Measurements from ENCODE around the gene SH3RF3.

GRCh38 chr2:109208071-109208950 is 79.3 kb downstream of the SH3RF3 start:
- TF ChIP-seq CTCF (IDR thresholded peaks at IDR 0.05): no peak
- TF ChIP-seq POLR2A (IDR thresholded peaks at IDR 0.05): no peak
